ENCODE data around the gene UGT1A5. TPM values are rescaled to one million over a fixed set of nuclear protein-coding genes. Genes with fewer than 3 reads are reported as not detected.

UGT1A5 gene
- total and polyA plus RNA-seq, 2 of the 13 experiments (the other 11 are each of a cell fraction or from before 2014, with no cell fraction given): not detected

DNA sequence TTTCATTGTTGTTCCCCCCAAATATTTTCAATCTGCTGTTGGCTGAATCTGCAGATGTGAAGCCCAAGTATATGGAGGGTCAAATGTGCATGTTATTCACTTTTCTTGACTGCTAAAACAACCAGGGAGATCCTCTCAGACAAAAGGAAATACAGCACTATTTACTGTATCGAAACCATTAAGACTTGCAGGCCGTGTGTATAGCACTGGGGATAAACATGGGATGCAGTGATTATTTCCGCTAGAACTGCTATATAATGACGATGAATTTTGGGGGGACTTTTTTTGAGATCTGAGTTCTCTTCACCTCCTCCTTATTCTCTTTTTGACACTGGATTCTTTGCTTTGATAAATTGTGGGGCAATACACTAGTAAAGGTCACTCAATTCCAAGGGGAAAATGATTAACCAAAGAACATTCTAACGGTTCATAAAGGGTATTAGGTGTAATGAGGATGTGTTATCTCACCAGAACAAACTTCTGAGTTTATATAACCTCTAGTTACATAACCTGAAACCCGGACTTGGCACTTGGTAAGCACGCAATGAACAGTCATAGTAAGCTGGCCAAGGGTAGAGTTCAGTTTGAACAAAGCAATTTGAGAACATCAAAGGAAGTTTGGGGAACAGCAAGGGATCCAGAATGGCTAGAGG, 43.8 kb downstream of the UGT1A5 start (continued):
- TF ChIP-seq ZNF451 (CRISPR knock-in tag; IDR thresholded peaks at IDR 0.05): no peak
- TF ChIP-seq, protein P1, sequence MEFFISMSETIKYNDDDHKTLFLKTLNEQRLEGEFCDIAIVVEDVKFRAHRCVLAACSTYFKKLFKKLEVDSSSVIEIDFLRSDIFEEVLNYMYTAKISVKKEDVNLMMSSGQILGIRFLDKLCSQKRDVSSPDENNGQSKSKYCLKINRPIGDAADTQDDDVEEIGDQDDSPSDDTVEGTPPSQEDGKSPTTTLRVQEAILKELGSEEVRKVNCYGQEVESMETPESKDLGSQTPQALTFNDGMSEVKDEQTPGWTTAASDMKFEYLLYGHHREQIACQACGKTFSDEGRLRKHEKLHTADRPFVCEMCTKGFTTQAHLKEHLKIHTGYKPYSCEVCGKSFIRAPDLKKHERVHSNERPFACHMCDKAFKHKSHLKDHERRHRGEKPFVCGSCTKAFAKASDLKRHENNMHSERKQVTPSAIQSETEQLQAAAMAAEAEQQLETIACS (CRISPR knock-in tag; IDR thresholded peaks at IDR 0.05): no peak
- TF ChIP-seq, protein P2, sequence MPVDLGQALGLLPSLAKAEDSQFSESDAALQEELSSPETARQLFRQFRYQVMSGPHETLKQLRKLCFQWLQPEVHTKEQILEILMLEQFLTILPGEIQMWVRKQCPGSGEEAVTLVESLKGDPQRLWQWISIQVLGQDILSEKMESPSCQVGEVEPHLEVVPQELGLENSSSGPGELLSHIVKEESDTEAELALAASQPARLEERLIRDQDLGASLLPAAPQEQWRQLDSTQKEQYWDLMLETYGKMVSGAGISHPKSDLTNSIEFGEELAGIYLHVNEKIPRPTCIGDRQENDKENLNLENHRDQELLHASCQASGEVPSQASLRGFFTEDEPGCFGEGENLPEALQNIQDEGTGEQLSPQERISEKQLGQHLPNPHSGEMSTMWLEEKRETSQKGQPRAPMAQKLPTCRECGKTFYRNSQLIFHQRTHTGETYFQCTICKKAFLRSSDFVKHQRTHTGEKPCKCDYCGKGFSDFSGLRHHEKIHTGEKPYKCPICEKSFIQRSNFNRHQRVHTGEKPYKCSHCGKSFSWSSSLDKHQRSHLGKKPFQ (CRISPR knock-in tag; IDR thresholded peaks at IDR 0.05; ENCODE audit: insufficient replicate concordance): peak; percentile 39
- 0 out of 2 replicates have a peak, but pooled peaks have one; percentile 48 for TF ChIP-seq ZNF33B (CRISPR knock-in tag; IDR thresholded peaks at IDR 0.05)
- no peak for TF ChIP-seq EED (CRISPR knock-in tag; IDR thresholded peaks at IDR 0.05)
- peak; percentile 64; the same call in 1 of the 2 replicates for TF ChIP-seq KDM3A (CRISPR knock-in tag; IDR thresholded peaks at IDR 0.05; ENCODE audit: low read depth)
- TF ChIP-seq ZNF570 (CRISPR knock-in tag; IDR thresholded peaks at IDR 0.05; ENCODE audit: borderline replicate concordance): no peak
- TF ChIP-seq, protein P3, sequence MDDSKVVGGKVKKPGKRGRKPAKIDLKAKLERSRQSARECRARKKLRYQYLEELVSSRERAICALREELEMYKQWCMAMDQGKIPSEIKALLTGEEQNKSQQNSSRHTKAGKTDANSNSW (CRISPR knock-in tag; IDR thresholded peaks at IDR 0.05; ENCODE audit: borderline replicate concordance): no peak
- no peak for TF ChIP-seq BRD4 (CRISPR knock-in tag; IDR thresholded peaks at IDR 0.05)
- TF ChIP-seq ZFY (CRISPR knock-in tag; IDR thresholded peaks at IDR 0.05): no peak
- TF ChIP-seq, protein P4, sequence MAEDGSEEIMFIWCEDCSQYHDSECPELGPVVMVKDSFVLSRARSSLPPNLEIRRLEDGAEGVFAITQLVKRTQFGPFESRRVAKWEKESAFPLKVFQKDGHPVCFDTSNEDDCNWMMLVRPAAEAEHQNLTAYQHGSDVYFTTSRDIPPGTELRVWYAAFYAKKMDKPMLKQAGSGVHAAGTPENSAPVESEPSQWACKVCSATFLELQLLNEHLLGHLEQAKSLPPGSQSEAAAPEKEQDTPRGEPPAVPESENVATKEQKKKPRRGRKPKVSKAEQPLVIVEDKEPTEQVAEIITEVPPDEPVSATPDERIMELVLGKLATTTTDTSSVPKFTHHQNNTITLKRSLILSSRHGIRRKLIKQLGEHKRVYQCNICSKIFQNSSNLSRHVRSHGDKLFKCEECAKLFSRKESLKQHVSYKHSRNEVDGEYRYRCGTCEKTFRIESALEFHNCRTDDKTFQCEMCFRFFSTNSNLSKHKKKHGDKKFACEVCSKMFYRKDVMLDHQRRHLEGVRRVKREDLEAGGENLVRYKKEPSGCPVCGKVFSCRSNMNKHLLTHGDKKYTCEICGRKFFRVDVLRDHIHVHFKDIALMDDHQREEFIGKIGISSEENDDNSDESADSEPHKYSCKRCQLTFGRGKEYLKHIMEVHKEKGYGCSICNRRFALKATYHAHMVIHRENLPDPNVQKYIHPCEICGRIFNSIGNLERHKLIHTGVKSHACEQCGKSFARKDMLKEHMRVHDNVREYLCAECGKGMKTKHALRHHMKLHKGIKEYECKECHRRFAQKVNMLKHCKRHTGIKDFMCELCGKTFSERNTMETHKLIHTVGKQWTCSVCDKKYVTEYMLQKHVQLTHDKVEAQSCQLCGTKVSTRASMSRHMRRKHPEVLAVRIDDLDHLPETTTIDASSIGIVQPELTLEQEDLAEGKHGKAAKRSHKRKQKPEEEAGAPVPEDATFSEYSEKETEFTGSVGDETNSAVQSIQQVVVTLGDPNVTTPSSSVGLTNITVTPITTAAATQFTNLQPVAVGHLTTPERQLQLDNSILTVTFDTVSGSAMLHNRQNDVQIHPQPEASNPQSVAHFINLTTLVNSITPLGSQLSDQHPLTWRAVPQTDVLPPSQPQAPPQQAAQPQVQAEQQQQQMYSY (CRISPR knock-in tag; IDR thresholded peaks at IDR 0.05): no peak
- TF ChIP-seq, protein P5, sequence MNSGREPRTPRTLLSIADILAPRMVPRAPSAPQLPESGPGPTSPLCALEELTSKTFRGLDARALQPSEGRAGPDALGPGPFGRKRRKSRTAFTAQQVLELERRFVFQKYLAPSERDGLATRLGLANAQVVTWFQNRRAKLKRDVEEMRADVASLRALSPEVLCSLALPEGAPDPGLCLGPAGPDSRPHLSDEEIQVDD (CRISPR knock-in tag; IDR thresholded peaks at IDR 0.05; ENCODE audit: borderline replicate concordance): no peak
- TF ChIP-seq, protein P6, sequence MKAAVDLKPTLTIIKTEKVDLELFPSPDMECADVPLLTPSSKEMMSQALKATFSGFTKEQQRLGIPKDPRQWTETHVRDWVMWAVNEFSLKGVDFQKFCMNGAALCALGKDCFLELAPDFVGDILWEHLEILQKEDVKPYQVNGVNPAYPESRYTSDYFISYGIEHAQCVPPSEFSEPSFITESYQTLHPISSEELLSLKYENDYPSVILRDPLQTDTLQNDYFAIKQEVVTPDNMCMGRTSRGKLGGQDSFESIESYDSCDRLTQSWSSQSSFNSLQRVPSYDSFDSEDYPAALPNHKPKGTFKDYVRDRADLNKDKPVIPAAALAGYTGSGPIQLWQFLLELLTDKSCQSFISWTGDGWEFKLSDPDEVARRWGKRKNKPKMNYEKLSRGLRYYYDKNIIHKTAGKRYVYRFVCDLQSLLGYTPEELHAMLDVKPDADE (CRISPR knock-in tag; IDR thresholded peaks at IDR 0.05): no peak
- TF ChIP-seq, protein P7, sequence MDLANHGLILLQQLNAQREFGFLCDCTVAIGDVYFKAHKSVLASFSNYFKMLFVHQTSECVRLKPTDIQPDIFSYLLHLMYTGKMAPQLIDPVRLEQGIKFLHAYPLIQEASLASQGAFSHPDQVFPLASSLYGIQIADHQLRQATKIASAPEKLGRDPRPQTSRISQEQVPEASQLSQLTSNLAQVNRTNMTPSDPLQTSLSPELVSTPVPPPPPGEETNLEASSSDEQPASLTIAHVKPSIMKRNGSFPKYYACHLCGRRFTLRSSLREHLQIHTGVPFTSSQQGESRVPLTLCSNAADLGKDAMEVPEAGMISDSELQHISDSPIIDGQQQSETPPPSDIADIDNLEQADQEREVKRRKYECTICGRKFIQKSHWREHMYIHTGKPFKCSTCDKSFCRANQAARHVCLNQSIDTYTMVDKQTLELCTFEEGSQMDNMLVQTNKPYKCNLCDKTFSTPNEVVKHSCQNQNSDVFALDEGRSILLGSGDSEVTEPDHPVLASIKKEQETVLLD (CRISPR knock-in tag; IDR thresholded peaks at IDR 0.05; ENCODE audit: low read depth): peak; percentile 62; the same call in 1 of the 2 replicates
- no peak for TF ChIP-seq KAT7 (CRISPR knock-in tag; IDR thresholded peaks at IDR 0.05; ENCODE audit: borderline replicate concordance)

All from HepG2 (cell line).